ENCODE results near the gene MORN1.
"Not testable (repeated sequence)": the region's sequence is repeated elsewhere in the genome, so short reads cannot be mapped to it uniquely, and the experiment has no call there.

The MORN1 gene

DNA sequence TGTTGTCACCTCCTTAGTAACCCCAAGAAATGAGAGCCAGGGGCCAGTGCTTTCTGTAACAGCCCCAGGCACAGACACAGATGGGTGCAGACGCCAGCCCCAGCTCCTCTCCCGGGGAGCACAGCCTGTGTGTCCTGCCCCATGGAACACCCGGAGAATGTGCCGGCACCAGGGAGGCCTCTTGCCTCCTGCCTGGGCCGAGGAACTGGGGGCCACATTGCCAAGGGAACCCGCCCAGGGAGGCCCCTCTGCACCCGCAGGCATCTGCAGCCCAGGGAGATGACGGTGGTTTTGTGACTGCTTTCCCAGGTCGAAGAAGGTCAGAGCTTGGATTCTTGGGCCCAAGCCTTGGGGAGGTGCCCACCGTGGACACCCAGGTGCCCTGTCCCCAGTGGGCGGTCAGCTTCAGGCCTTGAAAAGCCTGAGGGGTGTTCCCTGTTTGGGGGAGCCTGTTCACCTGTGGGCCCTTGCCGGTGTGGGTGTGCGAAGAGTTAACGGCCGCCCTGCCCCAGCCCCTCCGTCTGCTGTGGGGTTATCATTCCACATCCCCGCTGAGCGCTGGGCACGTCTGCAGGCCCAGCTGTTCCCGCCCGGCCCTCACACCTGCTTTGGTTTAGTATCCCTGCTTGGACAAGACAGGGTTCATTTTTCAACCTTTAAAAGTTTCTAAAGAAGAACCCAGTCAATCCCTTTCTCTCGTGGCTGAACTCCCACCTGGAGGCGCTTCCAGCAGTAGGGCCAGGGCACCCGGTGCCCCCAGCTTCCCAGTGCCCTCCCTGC lies 62.5 kb downstream of the MORN1 start:
- H3K4me3 ChIP-seq (ENCODE audit: low read depth, low read length): no peak overlapping the region
- TF ChIP-seq, protein P1, sequence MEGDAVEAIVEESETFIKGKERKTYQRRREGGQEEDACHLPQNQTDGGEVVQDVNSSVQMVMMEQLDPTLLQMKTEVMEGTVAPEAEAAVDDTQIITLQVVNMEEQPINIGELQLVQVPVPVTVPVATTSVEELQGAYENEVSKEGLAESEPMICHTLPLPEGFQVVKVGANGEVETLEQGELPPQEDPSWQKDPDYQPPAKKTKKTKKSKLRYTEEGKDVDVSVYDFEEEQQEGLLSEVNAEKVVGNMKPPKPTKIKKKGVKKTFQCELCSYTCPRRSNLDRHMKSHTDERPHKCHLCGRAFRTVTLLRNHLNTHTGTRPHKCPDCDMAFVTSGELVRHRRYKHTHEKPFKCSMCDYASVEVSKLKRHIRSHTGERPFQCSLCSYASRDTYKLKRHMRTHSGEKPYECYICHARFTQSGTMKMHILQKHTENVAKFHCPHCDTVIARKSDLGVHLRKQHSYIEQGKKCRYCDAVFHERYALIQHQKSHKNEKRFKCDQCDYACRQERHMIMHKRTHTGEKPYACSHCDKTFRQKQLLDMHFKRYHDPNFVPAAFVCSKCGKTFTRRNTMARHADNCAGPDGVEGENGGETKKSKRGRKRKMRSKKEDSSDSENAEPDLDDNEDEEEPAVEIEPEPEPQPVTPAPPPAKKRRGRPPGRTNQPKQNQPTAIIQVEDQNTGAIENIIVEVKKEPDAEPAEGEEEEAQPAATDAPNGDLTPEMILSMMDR (IDR thresholded peaks at IDR 0.05; ENCODE audit: low read depth, low read length, missing control alignments): no peak
- no peak overlapping the region for H3K27ac ChIP-seq
- no peaks in the 10 kb centered on the region for H3K36me3 ChIP-seq (replicated peaks)
- DNase-seq: no peak
- in situ Hi-C loops (cut with HindIII; ENCODE audit: low pct_ligation_motif_present, low sequenced_read_pairs): no loop called here
- H3K27me3 ChIP-seq (replicated peaks): no peaks in the 10 kb centered on the region

DNA sequence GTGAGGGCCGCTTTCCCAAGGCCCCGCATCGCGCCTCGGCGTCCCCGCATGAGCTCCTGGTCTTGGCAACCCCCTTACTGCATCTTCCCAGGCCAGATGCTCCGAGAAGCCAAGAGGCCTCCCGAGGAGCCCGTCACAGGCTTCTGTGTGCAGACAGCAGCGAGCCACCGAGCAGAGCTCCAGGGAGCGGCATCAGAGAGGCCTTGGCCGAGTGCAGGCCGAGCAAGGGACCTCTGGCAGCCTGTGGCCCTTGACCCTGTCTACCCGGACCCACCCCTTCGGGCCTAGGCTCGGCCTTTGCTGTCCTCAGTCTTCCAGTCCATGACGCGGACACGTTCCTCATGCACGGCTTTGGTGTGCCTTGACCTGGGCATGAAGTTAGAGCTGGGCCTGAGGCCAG lies 63.5 kb downstream of the MORN1 start:
- Histone ChIP-seq H3K36me3 (replicated peaks) (no peaks in the 10 kb centered on the region), H3K27ac (no peak overlapping the region), H3K4me3 (ENCODE audit: low read depth, low read length) (no peak overlapping the region), H3K27me3 (replicated peaks) (no peaks in the 10 kb centered on the region)
- in situ Hi-C loops (cut with HindIII; ENCODE audit: low pct_ligation_motif_present, low sequenced_read_pairs): no loop called here
- TF ChIP-seq, protein P1 (IDR thresholded peaks at IDR 0.05; ENCODE audit: low read depth, low read length, missing control alignments): no peak
- DNase-seq: no peak

DNA sequence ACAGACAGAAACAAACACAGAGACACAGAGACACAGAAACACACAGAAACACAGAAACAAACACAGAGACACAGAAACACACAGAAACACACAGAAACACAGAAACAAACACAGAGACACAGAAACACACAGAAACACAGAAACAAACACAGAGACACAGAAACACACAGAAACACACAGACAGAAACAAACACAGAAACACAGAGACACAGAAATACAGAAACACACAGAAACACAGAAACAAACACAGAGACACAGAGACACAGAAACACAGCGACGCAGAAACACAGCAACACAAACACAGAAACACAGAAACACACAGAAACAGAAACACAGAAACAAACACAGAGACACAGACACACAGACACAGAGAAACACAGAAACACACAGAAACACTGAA lies 64.2 kb downstream of the MORN1 start:
- in situ Hi-C loops (cut with HindIII; ENCODE audit: low pct_ligation_motif_present, low sequenced_read_pairs); H3K27me3 ChIP-seq (replicated peaks); H3K27ac ChIP-seq; DNase-seq; H3K36me3 ChIP-seq (replicated peaks); H3K4me3 ChIP-seq (ENCODE audit: low read depth, low read length): not testable (repeated sequence)

DNA sequence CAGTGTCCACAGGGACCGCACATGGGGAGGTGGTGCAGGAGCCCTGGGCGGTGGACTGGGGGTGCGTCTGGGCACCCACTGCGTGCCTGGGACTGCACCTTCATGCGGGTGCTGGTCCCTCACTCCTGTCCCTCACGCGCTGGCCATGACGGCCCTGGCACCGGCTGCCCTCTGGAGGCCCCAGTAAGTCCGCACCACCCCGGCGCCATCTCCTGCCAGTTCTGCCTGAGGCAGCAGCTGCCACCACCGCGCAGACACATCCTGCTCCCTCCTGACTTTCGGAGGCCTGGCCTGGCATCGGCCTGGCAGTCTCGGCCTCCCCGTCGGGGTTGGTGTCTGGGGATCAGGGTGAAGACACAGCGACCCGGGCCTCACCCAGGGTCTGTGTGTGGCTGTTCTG lies 64.8 kb downstream of the MORN1 start:
- Histone ChIP-seq H3K27ac (no peak overlapping the region), H3K36me3 (replicated peaks) (no peaks in the 10 kb centered on the region), H3K4me3 (ENCODE audit: low read depth, low read length) (no peak overlapping the region), H3K27me3 (replicated peaks) (no peaks in the 10 kb centered on the region)
- no peak for DNase-seq
- TF ChIP-seq, protein P1 (IDR thresholded peaks at IDR 0.05; ENCODE audit: low read depth, low read length, missing control alignments): no peak
- in situ Hi-C loops (cut with HindIII; ENCODE audit: low pct_ligation_motif_present, low sequenced_read_pairs): no loop called here

DNA sequence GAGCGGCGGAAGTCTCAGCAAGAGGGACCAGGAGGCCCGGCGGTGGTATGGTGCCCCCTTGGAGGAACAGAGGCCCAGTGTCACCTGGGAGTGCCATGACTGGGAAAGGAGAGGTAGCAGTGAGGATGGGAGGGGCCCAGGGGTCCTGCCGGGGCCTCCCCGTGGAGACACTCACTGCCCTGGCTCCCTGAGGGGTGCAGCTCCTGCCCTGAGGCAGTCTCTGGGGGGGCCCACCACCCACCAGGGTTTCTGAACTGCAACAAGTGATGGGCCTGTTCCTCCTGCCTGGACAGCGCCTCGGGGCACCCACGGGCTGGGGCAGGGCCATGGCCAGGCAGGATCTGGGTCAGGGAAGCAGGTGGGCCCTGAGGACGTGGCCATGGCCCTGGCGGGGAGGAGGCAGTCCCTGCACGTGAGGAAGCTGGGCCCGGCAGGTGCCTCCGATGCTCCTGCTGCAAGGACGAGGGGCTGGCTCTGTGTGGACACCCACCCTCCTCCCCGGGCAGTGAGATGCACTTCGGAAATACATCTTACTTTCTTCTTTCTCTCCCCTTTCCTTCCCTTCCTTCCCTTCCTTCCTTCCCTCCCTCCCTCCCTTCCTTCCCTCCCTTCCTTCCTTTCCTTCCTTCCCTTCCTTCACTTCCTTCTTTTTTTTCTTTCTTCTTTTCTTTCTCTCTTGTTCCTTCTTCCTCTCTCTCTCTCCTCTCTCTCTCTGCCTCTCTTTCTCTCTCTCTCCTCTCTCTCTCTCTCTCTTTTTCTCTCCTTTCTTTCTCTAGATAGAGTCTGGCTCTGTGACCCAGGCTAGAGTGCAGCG lies 66.6 kb downstream of the MORN1 start:
- in situ Hi-C loops (cut with HindIII; ENCODE audit: low pct_ligation_motif_present, low sequenced_read_pairs): loop anchor here (25.0 kb wide), 1 partner anchor 112 kb away; no protein-coding TSS in a partner anchor
- H3K27me3 ChIP-seq (replicated peaks): no peaks in the 10 kb centered on the region
- TF ChIP-seq, protein P1 (IDR thresholded peaks at IDR 0.05; ENCODE audit: low read depth, low read length, missing control alignments): no peak
- no peak overlapping the region for H3K27ac ChIP-seq
- no peak overlapping the region for H3K4me3 ChIP-seq (ENCODE audit: low read depth, low read length)
- H3K36me3 ChIP-seq (replicated peaks): no peaks in the 10 kb centered on the region
- no peak for DNase-seq

DNA sequence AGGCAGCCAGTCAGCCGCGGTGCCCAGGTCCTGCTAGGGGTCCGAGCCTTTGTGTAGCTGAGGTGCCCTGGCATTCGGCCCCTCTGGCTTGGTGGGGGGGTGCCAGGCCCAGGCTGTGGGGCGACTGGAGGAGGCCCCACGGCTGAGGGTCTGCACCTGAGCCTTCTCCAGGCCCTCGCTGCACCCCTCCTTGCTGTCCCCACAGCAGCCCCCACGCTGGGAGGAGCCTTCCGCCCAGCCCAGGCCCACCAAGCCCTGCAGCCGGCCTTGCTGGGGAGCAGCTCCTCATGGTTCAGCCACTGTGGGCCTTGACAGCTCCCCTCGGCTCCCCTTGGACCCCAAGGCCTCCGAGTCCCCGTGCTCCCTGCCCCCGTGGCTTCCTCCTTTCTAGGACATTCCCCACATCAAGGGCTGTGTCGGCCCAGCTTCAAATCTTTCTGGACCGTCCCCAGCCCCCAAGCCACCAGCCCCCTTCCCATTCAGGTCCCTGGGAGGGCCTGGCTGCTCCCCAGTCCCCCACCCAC lies 67.8 kb downstream of the MORN1 start:
- TF ChIP-seq, protein P1 (IDR thresholded peaks at IDR 0.05; ENCODE audit: low read depth, low read length, missing control alignments): no peak
- Histone ChIP-seq H3K27ac (no peak overlapping the region), H3K4me3 (ENCODE audit: low read depth, low read length) (no peak overlapping the region), H3K27me3 (replicated peaks) (no peaks in the 10 kb centered on the region), H3K36me3 (replicated peaks) (no peaks in the 10 kb centered on the region)
- in situ Hi-C loops (cut with HindIII; ENCODE audit: low pct_ligation_motif_present, low sequenced_read_pairs): loop anchor here (25.0 kb wide), 1 partner anchor 111 kb away; no protein-coding TSS in a partner anchor
- no peak for DNase-seq
